GM23338 (cell line): ENCODE results near the gene HOXD4. TPM values are rescaled to one million over a fixed set of nuclear protein-coding genes. Genes with fewer than 3 reads are reported as not detected.

Source experiments
- ATAC-seq: fragments of 200-7000 bp; cut with Tn5 transposase; 3 replicates; pipeline ENCODE4 v1.9.1; 2020
- DNase-seq: peaks from one replicate; pipeline ENCODE4 v3.0.0-alpha.2; 2015; ENCODE audit warnings: low spot score
- H2AFZ ChIP-seq: fragments of 200-600 bp; sonication (generic); 2 replicates; pipeline ENCODE4 v1.8.0; 2016; ENCODE audit warnings: antibody characterized with exemption, mild to moderate bottlenecking, moderate library complexity
- H3F3A ChIP-seq: fragments of 200-600 bp; sonication (generic); replicated peaks from 2 replicates; pipeline ENCODE4 v1.8.0; 2017; ENCODE audit warnings: antibody characterized with exemption, mixed run types, low read depth
- H3K27ac ChIP-seq: fragments of 200-600 bp; sonication (generic); 2 replicates; pipeline ENCODE4 v1.6.1; 2016; ENCODE audit warnings: low read depth
- H3K27me3 ChIP-seq: fragments of 200-600 bp; sonication (generic); 2 replicates; pipeline ENCODE4 v1.8.0; 2016; ENCODE audit warnings: mild to moderate bottlenecking, mixed run types, moderate library complexity; ENCODE audit not compliant: insufficient read depth
- H3K36me3 ChIP-seq: fragments of 200-600 bp; sonication (generic); 2 replicates; pipeline ENCODE4 v1.8.0; 2016; ENCODE audit warnings: mild to moderate bottlenecking; ENCODE audit not compliant: insufficient read depth
- H3K4me1 ChIP-seq: fragments of 200-600 bp; sonication (generic); 2 replicates; pipeline ENCODE4 v1.8.0; 2016; ENCODE audit warnings: mild to moderate bottlenecking, moderate library complexity; ENCODE audit not compliant: insufficient read depth
- H3K4me2 ChIP-seq: fragments of 200-600 bp; sonication (generic); 2 replicates; pipeline ENCODE4 v1.7.1; 2017; ENCODE audit warnings: mixed run types
- H3K4me3 ChIP-seq: fragments of 200-600 bp; sonication (generic); 2 replicates; pipeline ENCODE4 v1.6.1; 2016; ENCODE audit warnings: mixed run types
- H3K79me2 ChIP-seq: fragments of 200-600 bp; sonication (generic); replicated peaks from 2 replicates; pipeline ENCODE4 v1.8.0; 2017; ENCODE audit warnings: mild to moderate bottlenecking; ENCODE audit not compliant: insufficient read depth
- H3K9me2 ChIP-seq: fragments of 200-600 bp; sonication (generic); 2 replicates; pipeline ENCODE4 v1.8.0; 2017; ENCODE audit not compliant: insufficient read depth
- H4K20me1 ChIP-seq: fragments of 200-600 bp; sonication (generic); replicated peaks from 2 replicates; pipeline ENCODE4 v1.8.0; 2017; ENCODE audit warnings: mild to moderate bottlenecking; ENCODE audit not compliant: insufficient read depth
- H3K27ac Mint-ChIP-seq: 2 replicates; pipeline ENCODE4 v1.8.0; 2020; ENCODE audit warnings: inconsistent platforms, mild to moderate bottlenecking, moderate library complexity, mixed read lengths
- H3K27me3 Mint-ChIP-seq: 3 replicates; pipeline ENCODE4 v1.8.0; 2022; ENCODE audit warnings: low read depth, mild to moderate bottlenecking, moderate library complexity, mixed read lengths, inconsistent platforms; ENCODE audit not compliant: insufficient read depth, poor library complexity
- H3K36me3 Mint-ChIP-seq: 3 replicates; pipeline ENCODE4 v1.8.0; 2021; ENCODE audit warnings: low read depth, mild to moderate bottlenecking, inconsistent platforms, moderate library complexity, mixed read lengths
- H3K4me1 Mint-ChIP-seq: 3 replicates; pipeline ENCODE4 v1.8.0; 2020; ENCODE audit warnings: mild to moderate bottlenecking, inconsistent platforms, mixed read lengths
- H3K4me3 Mint-ChIP-seq: 3 replicates; pipeline ENCODE4 v1.8.0; 2021; ENCODE audit warnings: moderate library complexity, mild to moderate bottlenecking, inconsistent platforms, mixed read lengths
- H3K9me3 Mint-ChIP-seq: 3 replicates; pipeline ENCODE4 v1.8.0; 2020; ENCODE audit warnings: moderate library complexity, mild to moderate bottlenecking, inconsistent platforms, mixed read lengths
- CREB1 ChIP-seq: fragments of 250-450 bp; sonication (Bioruptor Pico); IDR thresholded peaks from 2 replicates; pipeline ENCODE4 v1.5.0; 2020; ENCODE audit warnings: low read depth, mild to moderate bottlenecking, moderate library complexity
- EZH2 ChIP-seq: fragments of 200-600 bp; sonication (generic); IDR thresholded peaks from one replicate; pipeline ENCODE4 v1.8.0; 2017; ENCODE audit warnings: antibody characterized with exemption, mild to moderate bottlenecking, low read depth; ENCODE audit not compliant: unreplicated experiment
- EZH2phosphoT487 ChIP-seq: fragments of 200-600 bp; sonication (generic); IDR thresholded peaks from one replicate; pipeline ENCODE4 v1.8.1; 2018; ENCODE audit warnings: antibody characterized with exemption; ENCODE audit not compliant: unreplicated experiment
- JUNB ChIP-seq: IDR thresholded peaks from one replicate; pipeline ENCODE4 v1.6.1; 2016; ENCODE audit warnings: antibody characterized with exemption; ENCODE audit not compliant: unreplicated experiment
- NANOG ChIP-seq: IDR thresholded peaks from 2 replicates; pipeline ENCODE4 v1.6.1; 2016; ENCODE audit warnings: antibody characterized with exemption, borderline replicate concordance
- POLR2AphosphoS5 ChIP-seq: IDR thresholded peaks from 2 replicates; pipeline ENCODE4 v1.6.1; 2016; ENCODE audit warnings: antibody characterized with exemption, low read depth
- STAT1 ChIP-seq: IDR thresholded peaks from one replicate; pipeline ENCODE4 v1.6.1; 2016; ENCODE audit warnings: antibody characterized with exemption; ENCODE audit not compliant: unreplicated experiment
- ZNF331 ChIP-seq: fragments of 250-450 bp; sonication (Bioruptor Pico); IDR thresholded peaks from 2 replicates; pipeline ENCODE4 v1.5.0; 2020; ENCODE audit warnings: low read depth, mild to moderate bottlenecking, moderate library complexity
- polyA plus RNA-seq: library from polyadenylated mRNA; unstranded; fragments of >200 nt; fragmentation: Nextera tagmentation; extraction: Ambion mirVana; gene quantifications from 2 replicates; pipeline ENCODE4 v1.2.1, GENCODE V29; 2016
- total RNA-seq: library from RNA; depleted of rRNA; stranded (reverse); fragments of >200 nt; shearing (Covaris generic); gene quantifications from 2 replicates; pipeline ENCODE4 v1.2.3, GENCODE V29; 2014
- TF ChIP-seq, protein P1 (sequence below), 2 experiments: fragments of 200-600 bp in 1 of 2; sonication (generic) in 1 of 2; conservative IDR thresholded peaks; 2 replicates each; pipeline versions ENCODE4 v1.5.1 to v1.6.1; 2016 to 2017; ENCODE audit warnings: antibody characterized with exemption in 2 of 2, low read depth in 2 of 2, mild to moderate bottlenecking in 2 of 2, moderate library complexity in 1 of 2
- TF ChIP-seq, protein P2 (sequence below): IDR thresholded peaks from 2 replicates; pipeline ENCODE4 v1.6.1; 2016; ENCODE audit warnings: antibody characterized with exemption

Gene HOXD4
- total and polyA plus RNA-seq, 2 experiments from 2014 or later, result not detected

DNA sequence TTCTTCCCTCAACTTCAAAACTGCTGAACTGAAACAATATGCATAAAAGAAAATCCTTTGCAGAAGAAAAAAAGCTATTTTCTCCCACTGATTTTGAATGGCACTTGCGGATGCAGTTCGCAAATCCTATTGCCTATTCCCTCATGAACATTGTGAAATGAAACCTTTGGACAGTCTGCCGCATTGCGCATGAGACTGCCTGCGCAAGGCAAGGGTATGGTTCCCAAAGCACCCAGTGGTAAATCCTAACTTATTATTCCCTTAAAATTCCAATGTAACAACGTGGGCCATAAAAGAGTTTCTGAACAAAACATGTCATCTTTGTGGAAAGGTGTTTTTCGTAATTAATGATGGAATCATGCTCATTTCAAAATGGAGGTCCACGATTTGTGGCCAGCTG lies 13.4 kb upstream of the HOXD4 start:
- no peak overlapping the region for H3K4me3 Mint-ChIP-seq
- Histone ChIP-seq H3K36me3 (no peaks in the 10 kb centered on the region), H3K4me3 (no peak overlapping the region), H3F3A (peaks cover 50% of the 10 kb centered on the region), H3K4me2 (no peak overlapping the region), H3K27ac (no peak overlapping the region), H3K27me3 (peaks cover 100% of the 10 kb centered on the region), H3K4me1 (peaks cover 38% of the 10 kb centered on the region), H4K20me1 (peaks cover 57% of the 10 kb centered on the region), H3K9me2 (no peaks in the 10 kb centered on the region), H2AFZ (no peak overlapping the region), H3K79me2 (no peaks in the 10 kb centered on the region)
- no peak overlapping the region for H3K27ac Mint-ChIP-seq
- H3K27me3 Mint-ChIP-seq, result peaks cover 98% of the 10 kb centered on the region
- ATAC-seq, result no peak
- TF ChIP-seq EZH2 (peak; percentile 49), EZH2phosphoT487 (peak; percentile 27)
- TF ChIP-seq, protein P1, sequence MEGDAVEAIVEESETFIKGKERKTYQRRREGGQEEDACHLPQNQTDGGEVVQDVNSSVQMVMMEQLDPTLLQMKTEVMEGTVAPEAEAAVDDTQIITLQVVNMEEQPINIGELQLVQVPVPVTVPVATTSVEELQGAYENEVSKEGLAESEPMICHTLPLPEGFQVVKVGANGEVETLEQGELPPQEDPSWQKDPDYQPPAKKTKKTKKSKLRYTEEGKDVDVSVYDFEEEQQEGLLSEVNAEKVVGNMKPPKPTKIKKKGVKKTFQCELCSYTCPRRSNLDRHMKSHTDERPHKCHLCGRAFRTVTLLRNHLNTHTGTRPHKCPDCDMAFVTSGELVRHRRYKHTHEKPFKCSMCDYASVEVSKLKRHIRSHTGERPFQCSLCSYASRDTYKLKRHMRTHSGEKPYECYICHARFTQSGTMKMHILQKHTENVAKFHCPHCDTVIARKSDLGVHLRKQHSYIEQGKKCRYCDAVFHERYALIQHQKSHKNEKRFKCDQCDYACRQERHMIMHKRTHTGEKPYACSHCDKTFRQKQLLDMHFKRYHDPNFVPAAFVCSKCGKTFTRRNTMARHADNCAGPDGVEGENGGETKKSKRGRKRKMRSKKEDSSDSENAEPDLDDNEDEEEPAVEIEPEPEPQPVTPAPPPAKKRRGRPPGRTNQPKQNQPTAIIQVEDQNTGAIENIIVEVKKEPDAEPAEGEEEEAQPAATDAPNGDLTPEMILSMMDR (conservative IDR thresholded peaks at IDR 0.05; ENCODE audit: low read depth in 2 of 2), result no peak
- no peak for DNase-seq
- H3K9me3 Mint-ChIP-seq, result peaks cover 3% of the 10 kb centered on the region; the same call in 1 of the 3 replicates
- H3K4me1 Mint-ChIP-seq, result peaks cover 22% of the 10 kb centered on the region
- no peaks in the 10 kb centered on the region; the same call in 2 of the 3 replicates for H3K36me3 Mint-ChIP-seq

GRCh38 chr2:176138526-176138922 lies 12.8 kb upstream of the HOXD4 start:
- Histone ChIP-seq H3K27ac (no peak overlapping the region), H2AFZ (no peak overlapping the region)
- TF ChIP-seq, protein P1 (conservative IDR thresholded peaks at IDR 0.05; ENCODE audit: low read depth in 2 of 2), result no peak
- TF ChIP-seq, protein P2, sequence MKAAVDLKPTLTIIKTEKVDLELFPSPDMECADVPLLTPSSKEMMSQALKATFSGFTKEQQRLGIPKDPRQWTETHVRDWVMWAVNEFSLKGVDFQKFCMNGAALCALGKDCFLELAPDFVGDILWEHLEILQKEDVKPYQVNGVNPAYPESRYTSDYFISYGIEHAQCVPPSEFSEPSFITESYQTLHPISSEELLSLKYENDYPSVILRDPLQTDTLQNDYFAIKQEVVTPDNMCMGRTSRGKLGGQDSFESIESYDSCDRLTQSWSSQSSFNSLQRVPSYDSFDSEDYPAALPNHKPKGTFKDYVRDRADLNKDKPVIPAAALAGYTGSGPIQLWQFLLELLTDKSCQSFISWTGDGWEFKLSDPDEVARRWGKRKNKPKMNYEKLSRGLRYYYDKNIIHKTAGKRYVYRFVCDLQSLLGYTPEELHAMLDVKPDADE, result no peak
- TF ChIP-seq NANOG (no peak), JUNB (no peak), CREB1 (CRISPR knock-in tag) (no peak), EZH2 (no peak), STAT1 (no peak), POLR2AphosphoS5 (no peak), EZH2phosphoT487 (no peak), ZNF331 (CRISPR knock-in tag) (no peak)

More at GRCh38 chr2:176138526-176138922, 12.8 kb upstream of the HOXD4 start:
- Histone ChIP-seq H3K27me3 (peaks cover 100% of the 10 kb centered on the region), H4K20me1 (peaks cover 52% of the 10 kb centered on the region), H3F3A (peaks cover 44% of the 10 kb centered on the region), H3K9me2 (no peaks in the 10 kb centered on the region), H3K79me2 (no peaks in the 10 kb centered on the region), H3K4me1 (peaks cover 37% of the 10 kb centered on the region), H3K4me3 (no peak overlapping the region), H3K36me3 (no peaks in the 10 kb centered on the region), H3K4me2 (no peak overlapping the region)
- ATAC-seq, result no peak
- Mint-ChIP-seq H3K27me3 (peaks cover 98% of the 10 kb centered on the region), H3K27ac (no peak overlapping the region), H3K9me3 (peaks cover 3% of the 10 kb centered on the region; the same call in 1 of the 3 replicates), H3K36me3 (no peaks in the 10 kb centered on the region; the same call in 2 of the 3 replicates), H3K4me1 (peaks cover 22% of the 10 kb centered on the region), H3K4me3 (no peak overlapping the region)
- DNase-seq, result no peak
